ENCODE measurements around the gene CINP.
A peak's percentile ranks its signal among the peaks of the same experiment; 100 is the strongest.

The CINP gene

GRCh38 chr14:102326583-102326982, 36.1 kb downstream of the CINP start:
- in situ Hi-C loops (cut with MboI; ENCODE audit: low pct_unique_long_range_greater_than_20kb, low sequenced_read_pairs, unreplicated experiment): no loop called here
- TF ChIP-seq CTCF (IDR thresholded peaks at IDR 0.05; ENCODE audit: extremely low read depth, insufficient read depth, missing control alignments): no peak

GRCh38 chr14:102325791-102326345, 36.8 kb downstream of the CINP start:
- no peak for DNase-seq (ENCODE audit: low spot score)
- in situ Hi-C loops (cut with MboI; ENCODE audit: low pct_unique_long_range_greater_than_20kb, low sequenced_read_pairs, unreplicated experiment): no loop called here
- no peak for TF ChIP-seq CTCF (IDR thresholded peaks at IDR 0.05; ENCODE audit: extremely low read depth, insufficient read depth, missing control alignments)

More at GRCh38 chr14:102326583-102326982, 36.1 kb downstream of the CINP start:
- no peak for DNase-seq (ENCODE audit: low spot score)

- no peak for DNase-seq (ENCODE audit: low spot score)
- TF ChIP-seq CTCF (IDR thresholded peaks at IDR 0.05; ENCODE audit: extremely low read depth, insufficient read depth, missing control alignments): peak; percentile 49
- in situ Hi-C loops (cut with MboI; ENCODE audit: low pct_unique_long_range_greater_than_20kb, low sequenced_read_pairs, unreplicated experiment): loop anchor here (25.0 kb wide), 2 partner anchors 361 to 611 kb away; partner anchors contain the start of gene DYNC1H1
Observed at GRCh38 chr14:102323102-102323501, 39.6 kb downstream of the CINP start.

- in situ Hi-C loops (cut with MboI; ENCODE audit: low pct_unique_long_range_greater_than_20kb, low sequenced_read_pairs, unreplicated experiment): loop anchor here (25.0 kb wide), 2 partner anchors 359 to 609 kb away; partner anchors contain the start of gene DYNC1H1
- DNase-seq (ENCODE audit: low spot score): no peak
- no peak for TF ChIP-seq CTCF (IDR thresholded peaks at IDR 0.05; ENCODE audit: extremely low read depth, insufficient read depth, missing control alignments)
Observed at GRCh38 chr14:102321456-102322422, 41.0 kb downstream of the CINP start.

- in situ Hi-C loops (cut with MboI; ENCODE audit: low pct_unique_long_range_greater_than_20kb, low sequenced_read_pairs, unreplicated experiment): loop anchor here (25.0 kb wide), 2 partner anchors 359 to 609 kb away; partner anchors contain the start of gene DYNC1H1
- TF ChIP-seq CTCF (IDR thresholded peaks at IDR 0.05; ENCODE audit: extremely low read depth, insufficient read depth, missing control alignments): no peak
- no peak for DNase-seq (ENCODE audit: low spot score)
Observed at GRCh38 chr14:102320671-102321455, 41.8 kb downstream of the CINP start.
